NCI-H2196 treated with DMSO at 0.1 percent for 48 hours (cell line): ENCODE results near the gene IGSF6.
"Not testable (repeated sequence)": the region's sequence is repeated elsewhere in the genome, so short reads cannot be mapped to it uniquely, and the experiment has no call there.

Experiments used
- DNase-seq: peaks from one replicate; lab custom pipeline; 2025; ENCODE audit not compliant: unreplicated experiment; lab: John Stamatoyannopoulos, UW

IGSF6 gene

GRCh38 chr16:21652453-21652852 lies at the start of gene IGSF6:
TSS of gene IGSF6 (minus strand) at chr16:21652608. CDS start at chr16:21652598, 10 bp downstream.
- DNase-seq, result no peak

DNA sequence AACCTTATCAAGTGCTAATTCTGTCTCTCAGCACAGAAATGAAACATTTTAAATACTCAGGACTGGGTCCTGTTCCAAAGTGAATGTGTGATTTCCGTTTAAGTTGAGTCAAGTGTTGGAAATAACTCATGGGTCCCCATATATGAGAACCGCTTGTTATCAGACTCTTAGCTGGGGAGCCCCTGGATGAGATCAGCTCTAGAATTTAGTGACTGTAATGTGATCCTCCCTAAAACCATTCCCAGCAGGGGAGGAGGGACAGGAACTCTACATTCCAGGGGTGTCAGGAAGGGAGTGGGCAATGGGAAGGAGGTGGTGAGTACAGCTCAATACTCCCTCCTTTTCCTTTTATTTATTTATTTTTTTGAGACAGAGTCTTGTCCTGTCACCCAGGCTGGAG lies 48.9 kb upstream of the IGSF6 start:
- DNase-seq, result no peak

- no peak for DNase-seq
Observed at GRCh38 chr16:21698169-21699032, 46.0 kb upstream of the IGSF6 start.

DNA sequence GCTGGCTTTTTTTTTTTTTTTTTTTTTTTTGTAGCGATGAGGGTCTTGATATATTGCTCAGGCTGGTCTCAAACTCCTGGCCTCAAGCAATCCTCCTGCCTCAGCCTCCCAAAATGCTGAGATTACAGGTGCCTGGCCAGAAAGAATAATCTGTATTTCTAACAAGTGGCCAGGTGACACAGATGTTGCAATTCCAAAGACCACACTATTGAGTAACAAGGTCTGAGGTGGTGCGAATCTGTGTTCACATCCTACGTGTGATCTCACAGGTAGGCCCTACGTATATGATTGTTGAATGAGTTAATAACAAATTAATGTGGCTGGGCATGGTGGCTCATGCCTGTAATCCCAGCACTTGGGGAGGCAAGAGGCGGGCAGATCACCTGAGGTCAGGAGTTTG lies 44.6 kb upstream of the IGSF6 start:
- DNase-seq, result no peak

GRCh38 chr16:21694609-21695008 lies 42.2 kb upstream of the IGSF6 start:
- DNase-seq, result no peak

- DNase-seq, result not testable (repeated sequence)
Observed at GRCh38 chr16:21690967-21691366, 38.6 kb upstream of the IGSF6 start.

GRCh38 chr16:21689107-21689506 lies 36.7 kb upstream of the IGSF6 start:
- no peak for DNase-seq

- no peak for DNase-seq
Observed at GRCh38 chr16:21685034-21685455, 32.6 kb upstream of the IGSF6 start.

GRCh38 chr16:21684199-21684598 lies 31.8 kb upstream of the IGSF6 start:
- DNase-seq, result peak; percentile 15

GRCh38 chr16:21683184-21683583 lies 30.8 kb upstream of the IGSF6 start:
- DNase-seq, result no peak

GRCh38 chr16:21680714-21681113 lies 28.3 kb upstream of the IGSF6 start:
- DNase-seq, result not testable (repeated sequence)

GRCh38 chr16:21674456-21674855 lies 22.0 kb upstream of the IGSF6 start:
- not testable (repeated sequence) for DNase-seq

- DNase-seq, result no peak
Observed at GRCh38 chr16:21673469-21673868, 21.1 kb upstream of the IGSF6 start.

DNA sequence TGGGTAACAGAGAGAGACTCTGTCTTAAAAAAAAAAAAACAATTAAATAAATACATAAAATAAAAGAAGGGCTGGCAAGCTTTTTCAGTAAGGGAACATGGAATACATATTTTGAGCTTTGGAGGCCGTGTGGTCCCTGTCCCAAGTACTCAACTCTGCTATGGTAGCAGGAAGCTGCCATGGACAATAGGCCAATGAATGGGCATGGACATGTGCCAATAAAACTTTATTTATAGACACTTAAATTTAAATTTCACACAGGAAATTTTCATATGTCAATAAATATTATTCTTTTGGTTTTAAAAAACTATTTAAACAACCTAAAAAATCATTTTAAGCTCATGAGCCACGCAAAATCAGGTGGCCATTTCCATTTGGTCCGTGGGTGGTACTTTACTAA lies 15.2 kb upstream of the IGSF6 start:
- no peak for DNase-seq

DNA sequence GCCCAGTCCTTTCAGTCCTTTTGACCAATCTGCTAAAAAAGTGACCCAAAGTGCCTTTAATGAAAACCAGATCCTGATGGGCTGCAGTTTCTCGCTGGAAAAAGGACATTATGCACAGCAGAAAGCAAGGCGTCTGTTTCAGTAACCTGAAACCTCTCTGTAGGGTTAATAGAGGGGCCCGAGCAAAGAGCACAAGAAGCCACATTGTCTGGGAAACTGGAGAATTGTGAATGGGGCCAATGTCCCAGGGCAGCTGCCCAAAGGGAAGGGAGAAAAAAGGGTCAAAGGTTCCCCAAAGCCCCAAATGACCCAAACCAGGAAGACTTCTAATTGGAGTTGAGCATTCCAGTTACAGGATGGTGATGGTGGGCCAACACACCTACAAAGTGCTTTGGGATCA lies 14.4 kb upstream of the IGSF6 start:
- no peak for DNase-seq

DNA sequence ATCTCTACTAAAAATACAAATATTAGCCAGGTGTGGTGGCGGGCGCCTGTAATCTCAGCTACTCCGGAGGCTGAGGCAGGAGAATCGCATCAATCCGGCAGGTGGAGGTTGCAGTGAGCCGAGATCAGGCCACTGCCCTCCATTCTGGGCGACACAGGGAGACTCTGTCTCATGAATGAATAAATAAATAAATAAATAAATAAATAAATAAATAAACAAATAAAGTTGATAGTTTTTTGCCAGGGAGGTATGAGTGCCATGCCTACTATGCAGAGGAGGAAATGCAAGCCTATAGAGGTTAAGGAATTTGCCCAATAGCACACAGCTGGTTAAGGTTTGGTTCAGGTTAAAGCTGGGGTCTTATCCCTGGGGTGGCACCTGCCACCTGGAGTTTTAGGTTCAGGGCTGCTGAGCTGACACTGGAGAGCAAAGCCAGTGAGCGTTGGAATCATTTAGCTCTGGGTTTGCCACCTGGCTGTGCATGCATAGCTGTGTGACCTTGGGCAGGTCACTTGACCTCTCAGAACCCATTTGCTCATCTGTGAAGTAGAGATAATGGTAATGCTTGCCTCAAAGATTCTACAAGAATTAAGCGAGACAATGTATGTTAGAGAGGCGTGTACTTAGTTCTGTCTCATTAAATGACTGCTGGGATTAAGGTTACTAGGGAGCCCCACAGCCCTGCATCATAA lies 12.5 kb upstream of the IGSF6 start:
- no peak for DNase-seq

DNA sequence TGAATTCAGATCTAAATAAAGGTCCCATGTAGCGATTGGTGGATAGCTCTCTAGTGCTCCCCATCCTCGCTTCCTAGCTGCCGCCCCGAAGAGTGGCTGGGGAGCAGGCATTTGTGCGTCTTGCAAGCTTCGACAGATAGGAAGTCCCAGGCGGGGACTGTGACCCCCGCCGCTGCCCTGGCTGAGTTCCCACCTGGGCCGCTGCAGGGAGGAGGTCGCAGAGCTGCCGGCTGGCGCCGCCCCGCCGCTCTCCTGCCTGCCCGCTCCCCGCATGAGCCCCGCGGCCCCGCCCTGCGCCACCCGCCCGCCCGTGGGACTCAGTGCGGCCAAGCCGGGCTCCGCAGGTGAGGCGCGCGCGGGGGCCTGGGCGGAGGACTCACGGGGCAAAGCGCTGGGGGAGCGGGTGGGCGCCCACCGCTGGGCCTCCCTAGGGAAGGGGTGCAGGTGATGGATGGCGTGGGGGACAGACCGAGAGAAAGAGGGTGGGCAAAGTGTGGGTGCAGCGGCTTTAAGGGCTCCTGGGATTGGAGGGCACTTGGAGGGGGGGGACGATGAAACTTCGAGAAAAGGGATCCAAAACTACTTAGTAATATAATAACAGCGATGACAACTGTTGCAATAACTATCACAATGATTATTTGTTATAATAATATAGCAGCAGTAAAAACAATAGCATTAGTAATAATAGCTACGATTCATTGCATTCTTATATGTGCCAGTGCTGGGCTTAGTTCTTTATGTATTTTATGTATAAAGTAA lies 11.7 kb upstream of the IGSF6 start, which contains the start of gene OTOA:
OTOA (plus strand) TSS at position 80 of the 759 bp plus-strand sequence. CDS start 14,547 bp downstream, outside the sequence.
- no peak for DNase-seq

- no peak for DNase-seq
Observed at GRCh38 chr16:21659124-21659523, 6.7 kb upstream of the IGSF6 start.

- DNase-seq, result peak; percentile 36
Observed at GRCh38 chr16:21656795-21657768, 4.7 kb upstream of the IGSF6 start.

DNA sequence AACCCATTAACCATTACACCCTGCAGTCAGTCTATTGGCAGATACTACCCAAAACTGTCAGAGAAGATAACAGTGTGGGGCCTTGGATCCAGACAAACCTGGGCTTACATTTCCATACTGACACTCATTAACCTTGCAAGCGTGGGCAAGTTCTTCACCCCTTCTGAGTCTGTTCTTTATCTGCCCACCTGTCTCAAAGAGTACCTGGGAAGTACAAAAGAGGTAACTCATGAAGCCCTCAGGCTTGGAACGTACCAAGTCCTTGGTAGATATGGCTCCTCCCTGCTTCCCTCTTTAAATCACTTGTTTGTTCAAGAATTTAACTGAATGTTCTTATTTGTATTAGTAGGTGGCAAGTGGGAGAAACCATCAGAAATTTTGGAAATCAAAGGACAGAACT lies 2.5 kb upstream of the IGSF6 start:
- no peak for DNase-seq
